GM12878 (cell line): ENCODE data around the gene FRG2B.

Experiments used
- EP300 ChIP-seq, 2 experiments: fragments of 150-350 bp in 1 of 2; IDR thresholded peaks; 2 replicates each; pipeline ENCODE4 v1.6.1; 2011 to 2012; ENCODE audit warnings: low read depth in 2 of 2, low read length in 2 of 2, borderline replicate concordance in 1 of 2, improper control_type of control experiment in 1 of 2, inconsistent platforms in 1 of 2; ENCODE audit not compliant: control insufficient read depth in 1 of 2
- JUND ChIP-seq: IDR thresholded peaks from 2 replicates; pipeline ENCODE4 v1.6.1; 2012; ENCODE audit warnings: low read depth, mild to moderate bottlenecking, low read length, improper control_type of control experiment, moderate library complexity
- TF ChIP-seq, protein P1 (sequence below), 3 experiments: IDR thresholded peaks in 2 of 3; conservative IDR thresholded peaks in 1 of 3; 2 replicates each; pipeline ENCODE4 v1.5.1; 2011; ENCODE audit warnings: low read depth in 3 of 3, low read length in 3 of 3, mild to moderate bottlenecking in 3 of 3, control low read depth in 2 of 3, moderate library complexity in 2 of 3, inconsistent platforms in 1 of 3, mixed read lengths in 1 of 3; ENCODE audit not compliant: control insufficient read depth in 2 of 3, insufficient read depth in 1 of 3; ENCODE audit errors: extremely low read depth in 1 of 3
- TF ChIP-seq, protein P2 (sequence below): IDR thresholded peaks from 2 replicates; pipeline ENCODE4 v1.6.1; 2012; ENCODE audit warnings: improper control_type of control experiment, low read depth, low read length; ENCODE audit not compliant: insufficient replicate concordance
- TF ChIP-seq, protein P3 (sequence below): fragments of 450-650 bp; IDR thresholded peaks from 2 replicates; pipeline ENCODE4 v1.6.1; 2018; ENCODE audit warnings: mild to moderate bottlenecking, low read depth, moderate library complexity; ENCODE audit not compliant: partially characterized antibody

GRCh38 chr10:133614830-133615580 is 11.6 kb downstream of the FRG2B start:
- TF ChIP-seq, protein P1, sequence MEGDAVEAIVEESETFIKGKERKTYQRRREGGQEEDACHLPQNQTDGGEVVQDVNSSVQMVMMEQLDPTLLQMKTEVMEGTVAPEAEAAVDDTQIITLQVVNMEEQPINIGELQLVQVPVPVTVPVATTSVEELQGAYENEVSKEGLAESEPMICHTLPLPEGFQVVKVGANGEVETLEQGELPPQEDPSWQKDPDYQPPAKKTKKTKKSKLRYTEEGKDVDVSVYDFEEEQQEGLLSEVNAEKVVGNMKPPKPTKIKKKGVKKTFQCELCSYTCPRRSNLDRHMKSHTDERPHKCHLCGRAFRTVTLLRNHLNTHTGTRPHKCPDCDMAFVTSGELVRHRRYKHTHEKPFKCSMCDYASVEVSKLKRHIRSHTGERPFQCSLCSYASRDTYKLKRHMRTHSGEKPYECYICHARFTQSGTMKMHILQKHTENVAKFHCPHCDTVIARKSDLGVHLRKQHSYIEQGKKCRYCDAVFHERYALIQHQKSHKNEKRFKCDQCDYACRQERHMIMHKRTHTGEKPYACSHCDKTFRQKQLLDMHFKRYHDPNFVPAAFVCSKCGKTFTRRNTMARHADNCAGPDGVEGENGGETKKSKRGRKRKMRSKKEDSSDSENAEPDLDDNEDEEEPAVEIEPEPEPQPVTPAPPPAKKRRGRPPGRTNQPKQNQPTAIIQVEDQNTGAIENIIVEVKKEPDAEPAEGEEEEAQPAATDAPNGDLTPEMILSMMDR (IDR thresholded peaks at IDR 0.05 in 2 of 3, conservative IDR thresholded peaks at IDR 0.05 in 1 of 3; ENCODE audit: control insufficient read depth in 2 of 3, extremely low read depth in 1 of 3, insufficient read depth in 1 of 3, low read depth in 3 of 3, low read length in 3 of 3), result no peak
- TF ChIP-seq, protein P2, sequence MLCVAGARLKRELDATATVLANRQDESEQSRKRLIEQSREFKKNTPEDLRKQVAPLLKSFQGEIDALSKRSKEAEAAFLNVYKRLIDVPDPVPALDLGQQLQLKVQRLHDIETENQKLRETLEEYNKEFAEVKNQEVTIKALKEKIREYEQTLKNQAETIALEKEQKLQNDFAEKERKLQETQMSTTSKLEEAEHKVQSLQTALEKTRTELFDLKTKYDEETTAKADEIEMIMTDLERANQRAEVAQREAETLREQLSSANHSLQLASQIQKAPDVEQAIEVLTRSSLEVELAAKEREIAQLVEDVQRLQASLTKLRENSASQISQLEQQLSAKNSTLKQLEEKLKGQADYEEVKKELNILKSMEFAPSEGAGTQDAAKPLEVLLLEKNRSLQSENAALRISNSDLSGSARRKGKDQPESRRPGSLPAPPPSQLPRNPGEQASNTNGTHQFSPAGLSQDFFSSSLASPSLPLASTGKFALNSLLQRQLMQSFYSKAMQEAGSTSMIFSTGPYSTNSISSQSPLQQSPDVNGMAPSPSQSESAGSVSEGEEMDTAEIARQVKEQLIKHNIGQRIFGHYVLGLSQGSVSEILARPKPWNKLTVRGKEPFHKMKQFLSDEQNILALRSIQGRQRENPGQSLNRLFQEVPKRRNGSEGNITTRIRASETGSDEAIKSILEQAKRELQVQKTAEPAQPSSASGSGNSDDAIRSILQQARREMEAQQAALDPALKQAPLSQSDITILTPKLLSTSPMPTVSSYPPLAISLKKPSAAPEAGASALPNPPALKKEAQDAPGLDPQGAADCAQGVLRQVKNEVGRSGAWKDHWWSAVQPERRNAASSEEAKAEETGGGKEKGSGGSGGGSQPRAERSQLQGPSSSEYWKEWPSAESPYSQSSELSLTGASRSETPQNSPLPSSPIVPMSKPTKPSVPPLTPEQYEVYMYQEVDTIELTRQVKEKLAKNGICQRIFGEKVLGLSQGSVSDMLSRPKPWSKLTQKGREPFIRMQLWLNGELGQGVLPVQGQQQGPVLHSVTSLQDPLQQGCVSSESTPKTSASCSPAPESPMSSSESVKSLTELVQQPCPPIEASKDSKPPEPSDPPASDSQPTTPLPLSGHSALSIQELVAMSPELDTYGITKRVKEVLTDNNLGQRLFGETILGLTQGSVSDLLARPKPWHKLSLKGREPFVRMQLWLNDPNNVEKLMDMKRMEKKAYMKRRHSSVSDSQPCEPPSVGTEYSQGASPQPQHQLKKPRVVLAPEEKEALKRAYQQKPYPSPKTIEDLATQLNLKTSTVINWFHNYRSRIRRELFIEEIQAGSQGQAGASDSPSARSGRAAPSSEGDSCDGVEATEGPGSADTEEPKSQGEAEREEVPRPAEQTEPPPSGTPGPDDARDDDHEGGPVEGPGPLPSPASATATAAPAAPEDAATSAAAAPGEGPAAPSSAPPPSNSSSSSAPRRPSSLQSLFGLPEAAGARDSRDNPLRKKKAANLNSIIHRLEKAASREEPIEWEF, result no peak
- no peak for TF ChIP-seq JUND
- TF ChIP-seq, protein P3, sequence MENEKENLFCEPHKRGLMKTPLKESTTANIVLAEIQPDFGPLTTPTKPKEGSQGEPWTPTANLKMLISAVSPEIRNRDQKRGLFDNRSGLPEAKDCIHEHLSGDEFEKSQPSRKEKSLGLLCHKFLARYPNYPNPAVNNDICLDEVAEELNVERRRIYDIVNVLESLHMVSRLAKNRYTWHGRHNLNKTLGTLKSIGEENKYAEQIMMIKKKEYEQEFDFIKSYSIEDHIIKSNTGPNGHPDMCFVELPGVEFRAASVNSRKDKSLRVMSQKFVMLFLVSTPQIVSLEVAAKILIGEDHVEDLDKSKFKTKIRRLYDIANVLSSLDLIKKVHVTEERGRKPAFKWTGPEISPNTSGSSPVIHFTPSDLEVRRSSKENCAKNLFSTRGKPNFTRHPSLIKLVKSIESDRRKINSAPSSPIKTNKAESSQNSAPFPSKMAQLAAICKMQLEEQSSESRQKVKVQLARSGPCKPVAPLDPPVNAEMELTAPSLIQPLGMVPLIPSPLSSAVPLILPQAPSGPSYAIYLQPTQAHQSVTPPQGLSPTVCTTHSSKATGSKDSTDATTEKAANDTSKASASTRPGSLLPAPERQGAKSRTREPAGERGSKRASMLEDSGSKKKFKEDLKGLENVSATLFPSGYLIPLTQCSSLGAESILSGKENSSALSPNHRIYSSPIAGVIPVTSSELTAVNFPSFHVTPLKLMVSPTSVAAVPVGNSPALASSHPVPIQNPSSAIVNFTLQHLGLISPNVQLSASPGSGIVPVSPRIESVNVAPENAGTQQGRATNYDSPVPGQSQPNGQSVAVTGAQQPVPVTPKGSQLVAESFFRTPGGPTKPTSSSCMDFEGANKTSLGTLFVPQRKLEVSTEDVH, result no peak
- no peak for TF ChIP-seq EP300 (IDR thresholded peaks at IDR 0.05; ENCODE audit: borderline replicate concordance in 1 of 2, control insufficient read depth in 1 of 2, low read depth in 2 of 2, low read length in 2 of 2)
